GM04503 (cell line): ENCODE data around the gene OR2Z1.
"Not testable (repeated sequence)": the region's sequence is repeated elsewhere in the genome, so short reads cannot be mapped to it uniquely, and the experiment has no call there.

ENCODE experiments used
- DNase-seq: peaks from one replicate; pipeline ENCODE4 v3.0.0-alpha.2; 2012; ENCODE audit warnings: low read depth

The OR2Z1 gene

DNA sequence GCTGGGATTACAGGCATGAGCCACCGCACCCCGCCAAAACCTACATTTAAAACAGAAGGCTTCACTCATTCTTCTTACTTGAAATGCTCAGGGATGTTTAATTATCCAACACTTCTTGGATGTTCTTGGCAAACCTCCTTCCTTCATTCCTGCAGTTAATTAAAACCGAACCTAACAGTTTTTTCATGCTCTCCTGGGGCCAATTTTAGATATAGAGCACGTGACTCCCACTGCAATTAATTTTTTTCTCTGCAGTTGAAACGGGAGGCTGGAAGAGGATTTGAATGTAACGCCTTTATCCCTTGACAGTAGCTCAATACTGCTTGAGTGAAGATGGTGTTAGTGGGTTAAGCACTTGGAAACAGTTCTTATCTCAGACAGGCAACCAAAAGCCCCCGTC is 18.2 kb upstream of the OR2Z1 start:
- no peak for DNase-seq

DNA sequence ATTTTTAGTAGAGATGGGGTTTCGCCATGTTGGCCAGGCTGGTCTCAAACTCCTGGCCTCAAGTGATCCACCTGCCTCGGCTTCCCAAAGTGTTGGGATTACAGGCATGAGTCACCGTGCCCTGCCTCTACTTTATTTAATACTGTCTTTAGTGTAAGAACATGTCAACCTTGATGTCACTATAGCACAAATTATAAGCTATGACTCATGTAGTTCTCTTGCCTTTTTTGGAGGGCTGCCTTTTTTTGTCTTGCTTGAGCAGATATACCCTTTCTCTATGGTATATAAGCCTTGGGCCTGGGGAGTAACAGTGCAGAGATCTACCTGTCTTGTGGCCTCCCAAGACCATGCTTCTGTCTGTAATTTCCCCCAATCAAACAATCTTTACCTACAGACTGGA is 16.1 kb upstream of the OR2Z1 start:
- not testable (repeated sequence) for DNase-seq

DNA sequence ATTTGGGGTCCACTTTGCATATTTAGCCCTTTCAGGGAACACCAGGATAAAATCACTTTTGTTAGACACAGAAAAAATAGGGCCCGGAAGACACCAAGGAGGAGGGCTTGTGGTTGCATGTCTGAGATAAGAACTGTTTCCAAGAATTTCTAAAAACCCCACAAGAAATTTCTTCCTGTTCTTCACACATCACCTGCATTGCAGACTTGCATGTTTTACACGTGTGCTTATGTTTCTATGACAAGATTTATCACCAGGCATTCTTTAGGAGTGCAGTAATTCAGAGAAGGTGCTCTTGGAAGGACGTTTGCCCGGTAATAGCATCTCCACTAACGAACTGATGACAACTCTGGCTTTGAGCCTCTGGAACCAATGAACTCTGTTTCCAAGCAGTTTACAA is 15.7 kb upstream of the OR2Z1 start:
- no peak for DNase-seq

DNA sequence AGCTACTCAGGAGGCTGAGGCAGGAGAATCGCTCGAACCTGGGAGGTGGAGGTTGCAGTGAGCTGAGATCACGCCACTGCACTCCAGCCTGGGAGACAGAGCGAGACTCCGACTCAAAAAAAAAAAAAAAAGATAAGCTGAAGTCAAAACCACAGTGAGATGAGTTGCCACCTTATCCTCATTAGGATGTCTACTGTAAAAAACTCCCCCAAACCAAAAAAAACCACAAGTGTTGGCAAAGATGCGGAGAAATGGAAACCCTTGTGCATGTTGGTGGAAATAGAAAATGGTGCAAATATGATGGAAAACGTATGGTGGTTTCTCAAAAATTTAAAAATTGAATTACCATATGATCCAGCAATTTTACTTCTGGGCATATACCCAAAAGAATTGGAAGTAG is 11.1 kb upstream of the OR2Z1 start:
- not testable (repeated sequence) for DNase-seq

DNA sequence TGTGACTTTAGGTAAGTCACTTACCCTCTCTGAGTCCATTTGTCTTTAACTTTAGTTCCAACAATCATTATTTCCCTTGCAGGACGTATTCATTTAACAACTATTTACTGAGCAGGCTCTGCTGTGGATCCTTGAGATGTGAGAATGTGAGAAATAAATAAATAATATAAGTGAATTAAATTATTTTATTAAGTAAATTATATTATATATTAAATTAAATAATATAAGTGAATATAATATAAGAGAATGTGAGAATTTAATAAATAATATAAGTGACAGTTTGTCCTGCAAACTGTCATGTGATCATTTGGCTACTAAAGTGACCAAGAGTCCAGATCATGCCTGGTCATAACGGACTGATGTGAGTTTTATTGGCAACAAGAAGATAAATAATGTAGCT is 598 bp downstream of the OR2Z1 start:
- no peak for DNase-seq

DNA sequence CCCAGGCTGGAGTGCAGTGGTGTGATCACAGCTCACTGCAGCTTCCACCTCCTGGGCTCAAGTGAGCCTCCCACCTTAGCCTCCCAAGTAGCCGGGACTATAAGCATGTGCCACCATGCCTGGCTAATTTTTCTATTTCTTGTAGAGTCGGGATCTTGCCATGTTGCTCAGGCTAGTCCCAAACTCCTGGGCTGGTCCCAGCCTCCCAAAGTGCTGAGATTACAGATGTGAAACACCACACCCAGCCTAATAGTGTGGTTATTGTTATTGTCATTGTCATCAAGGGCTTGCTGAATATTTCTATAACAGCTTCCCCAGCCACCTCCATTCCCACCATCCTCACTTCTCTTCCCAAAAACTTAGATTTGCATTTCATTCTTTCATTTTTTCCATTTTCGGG is 2.8 kb downstream of the OR2Z1 start:
- DNase-seq, result no peak

DNA sequence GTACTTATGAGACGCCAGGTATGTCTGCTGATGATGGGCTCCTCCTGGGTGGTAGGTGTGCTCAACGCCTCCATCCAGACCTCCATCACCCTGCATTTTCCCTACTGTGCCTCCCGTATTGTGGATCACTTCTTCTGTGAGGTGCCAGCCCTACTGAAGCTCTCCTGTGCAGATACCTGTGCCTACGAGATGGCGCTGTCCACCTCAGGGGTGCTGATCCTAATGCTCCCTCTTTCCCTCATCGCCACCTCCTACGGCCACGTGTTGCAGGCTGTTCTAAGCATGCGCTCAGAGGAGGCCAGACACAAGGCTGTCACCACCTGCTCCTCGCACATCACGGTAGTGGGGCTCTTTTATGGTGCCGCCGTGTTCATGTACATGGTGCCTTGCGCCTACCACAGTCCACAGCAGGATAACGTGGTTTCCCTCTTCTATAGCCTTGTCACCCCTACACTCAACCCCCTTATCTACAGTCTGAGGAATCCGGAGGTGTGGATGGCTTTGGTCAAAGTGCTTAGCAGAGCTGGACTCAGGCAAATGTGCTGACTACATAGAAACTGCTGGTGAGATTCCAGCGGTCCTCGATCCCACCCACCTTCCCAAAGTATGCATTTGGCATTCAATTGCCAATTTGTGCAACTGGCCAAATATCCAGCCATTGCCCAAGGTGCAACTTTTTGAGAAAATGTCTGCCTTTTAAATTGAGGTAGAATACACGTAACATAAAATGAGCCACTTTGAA is 10.2 kb downstream of the OR2Z1 start:
- no peak for DNase-seq

DNA sequence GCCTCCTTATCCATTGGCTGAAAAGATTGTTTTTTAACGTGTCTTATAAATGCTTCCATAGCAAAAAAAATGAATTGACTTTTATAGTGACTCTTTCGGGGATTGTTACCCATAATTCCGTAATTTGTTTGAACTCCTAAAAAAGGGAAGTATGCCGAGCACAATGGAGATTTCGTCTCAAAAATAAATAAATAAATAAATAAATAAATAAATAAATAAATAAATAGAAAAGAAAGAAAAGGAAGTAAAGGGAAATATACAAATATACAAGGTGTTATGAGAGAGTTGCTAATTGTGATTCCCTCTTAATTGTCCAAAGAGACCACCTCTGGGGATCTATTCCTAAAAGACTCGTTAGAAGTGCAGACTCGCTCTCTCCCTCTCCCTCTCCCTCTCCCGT is 16.9 kb downstream of the OR2Z1 start:
- DNase-seq, result no peak

DNA sequence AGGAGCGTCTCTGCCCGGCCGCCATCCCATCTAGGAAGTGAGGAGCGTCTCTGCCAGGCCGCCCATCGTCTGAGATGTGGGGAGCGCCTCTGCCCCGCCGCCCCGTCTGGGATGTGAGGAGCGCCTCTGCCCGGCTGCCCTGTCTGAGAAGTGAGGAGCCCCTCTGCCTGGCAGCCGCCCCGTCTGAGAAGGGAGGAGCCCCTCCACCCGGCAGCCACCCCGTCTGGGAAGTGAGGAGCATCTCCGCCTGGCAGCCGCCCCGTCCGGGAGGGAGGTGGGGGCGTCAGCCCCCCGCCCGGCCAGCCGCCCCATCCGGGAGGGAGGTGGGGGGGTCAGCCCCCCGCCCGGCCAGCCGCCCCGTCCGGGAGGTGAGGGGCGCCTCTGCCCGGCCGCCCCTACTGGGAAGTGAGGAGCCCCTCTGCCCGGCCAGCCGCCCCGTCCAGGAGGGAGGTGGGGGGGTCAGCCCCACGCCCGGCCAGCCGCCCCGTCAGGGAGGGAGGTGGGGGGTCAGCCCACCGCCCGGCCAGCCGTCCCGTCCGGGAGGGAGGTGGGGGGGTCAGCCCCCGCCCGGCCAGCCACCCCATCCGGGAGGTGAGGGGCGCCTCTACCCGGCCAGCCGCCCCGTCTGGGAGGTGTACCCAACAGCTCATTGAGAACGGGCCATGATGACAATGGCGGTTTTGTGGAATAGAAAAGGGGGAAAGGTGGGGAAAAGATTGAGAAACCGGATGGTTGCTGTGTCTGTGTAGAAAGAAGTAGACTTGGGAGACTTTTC is 18.0 kb downstream of the OR2Z1 start:
- DNase-seq, result not testable (repeated sequence)

DNA sequence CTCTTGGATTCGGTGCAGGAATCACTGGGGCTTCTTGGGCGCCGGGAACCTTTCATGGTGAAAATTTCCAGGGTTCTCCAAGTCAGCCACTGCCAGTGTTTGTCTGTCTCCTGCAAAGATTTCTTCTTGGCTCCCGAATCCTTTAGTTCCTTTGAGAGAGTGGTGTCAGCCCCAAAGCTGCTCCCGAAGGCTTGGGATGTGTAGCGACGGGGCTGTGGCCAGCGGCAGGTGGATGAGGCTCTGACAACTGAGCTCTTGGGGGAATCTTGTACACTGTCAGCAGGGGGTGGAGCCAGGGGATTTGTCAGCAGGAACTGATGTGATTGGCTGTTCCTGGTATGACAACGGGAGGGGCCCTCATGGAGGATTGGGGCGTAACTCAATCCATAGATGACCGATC is 45.8 kb downstream of the OR2Z1 start:
- not testable (repeated sequence) for DNase-seq

DNA sequence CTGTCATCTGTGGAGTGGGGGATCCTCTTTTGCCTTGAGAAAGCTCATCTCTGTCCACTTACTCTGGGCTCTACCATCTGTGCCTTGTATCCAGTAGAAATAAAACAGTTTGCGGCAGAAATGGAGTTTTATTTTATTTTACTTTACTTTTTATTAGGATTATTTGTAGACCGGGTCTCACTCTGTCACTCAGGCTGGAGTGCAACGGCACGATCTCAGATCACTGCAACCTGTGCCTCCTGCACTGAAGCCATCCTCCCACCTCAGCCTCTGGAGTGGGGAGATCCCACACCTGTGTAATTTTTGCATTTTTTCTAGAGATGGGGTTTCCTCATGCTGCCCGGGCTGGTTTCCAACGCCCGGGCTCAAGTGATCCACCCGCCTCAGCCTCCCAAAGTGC is 47.8 kb downstream of the OR2Z1 start:
- DNase-seq, result not testable (repeated sequence)

DNA sequence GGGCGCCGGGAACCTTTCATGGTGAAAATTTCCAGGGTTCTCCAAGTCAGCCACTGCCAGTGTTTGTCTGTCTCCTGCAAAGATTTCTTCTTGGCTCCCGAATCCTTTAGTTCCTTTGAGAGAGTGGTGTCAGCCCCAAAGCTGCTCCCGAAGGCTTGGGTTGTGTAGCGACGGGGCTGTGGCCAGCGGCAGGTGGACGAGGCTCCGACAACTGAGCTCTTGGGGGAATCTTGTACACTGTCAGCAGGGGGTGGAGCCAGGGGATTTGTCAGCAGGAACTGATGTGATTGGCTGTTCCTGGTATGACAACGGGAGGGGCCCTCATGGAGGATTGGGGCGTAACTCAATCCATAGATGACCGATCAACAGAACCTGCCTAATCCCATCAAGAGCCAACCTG is 52.2 kb downstream of the OR2Z1 start:
- DNase-seq, result not testable (repeated sequence)
